HG03575 (cell line): ENCODE data around the gene DOC2A.
"Not testable (repeated sequence)": the region's sequence is repeated elsewhere in the genome, so short reads cannot be mapped to it uniquely, and the experiment has no call there.

ENCODE experiments used
- ATAC-seq: cut with Tn5 transposase; IDR thresholded peaks from one replicate; pipeline ENCODE4 v1.9.1; 2021; ENCODE audit not compliant: unreplicated experiment, insufficient number of reproducible peaks, low FRiP score; ENCODE audit errors: extremely low read depth

Gene DOC2A

DNA sequence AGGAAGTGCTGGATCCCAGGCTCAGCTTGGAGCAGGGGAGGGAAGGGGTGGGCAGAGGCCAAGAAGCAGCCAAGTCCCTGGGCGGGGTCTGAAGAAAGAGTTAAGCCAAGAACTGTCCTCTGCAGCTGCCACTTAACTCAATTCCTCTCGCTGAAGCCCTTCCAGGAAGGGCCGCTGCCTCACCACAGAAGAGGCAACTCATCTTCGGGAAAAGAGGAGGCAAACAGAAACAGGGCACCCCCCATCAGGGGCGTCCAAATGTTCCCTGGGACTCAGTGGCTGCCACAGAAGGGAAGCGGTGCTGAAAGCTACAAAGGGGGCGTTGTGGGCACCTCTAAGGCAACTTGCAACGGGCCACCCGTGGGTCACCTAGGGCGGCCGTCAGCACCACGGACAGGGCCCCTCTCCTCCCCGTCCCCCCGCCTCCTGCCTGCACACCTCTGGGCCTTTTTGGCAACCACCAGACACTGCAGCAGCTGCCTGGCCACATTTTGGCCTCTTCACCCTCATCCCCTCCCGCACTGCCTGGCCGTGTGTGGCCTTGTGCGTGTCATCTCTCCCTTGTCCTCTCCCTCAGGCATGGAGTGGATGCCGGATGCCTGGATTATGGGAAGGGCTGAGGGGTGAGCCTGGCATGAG, 17.7 kb upstream of the DOC2A start:
- no peak for ATAC-seq

- no peak for ATAC-seq
Observed at GRCh38 chr16:30027588-30028437, 17.0 kb upstream of the DOC2A start.

- ATAC-seq, result no peak
Observed at GRCh38 chr16:30026449-30026848, 15.6 kb upstream of the DOC2A start.

GRCh38 chr16:30025574-30025973, 14.7 kb upstream of the DOC2A start:
- ATAC-seq, result no peak

DNA sequence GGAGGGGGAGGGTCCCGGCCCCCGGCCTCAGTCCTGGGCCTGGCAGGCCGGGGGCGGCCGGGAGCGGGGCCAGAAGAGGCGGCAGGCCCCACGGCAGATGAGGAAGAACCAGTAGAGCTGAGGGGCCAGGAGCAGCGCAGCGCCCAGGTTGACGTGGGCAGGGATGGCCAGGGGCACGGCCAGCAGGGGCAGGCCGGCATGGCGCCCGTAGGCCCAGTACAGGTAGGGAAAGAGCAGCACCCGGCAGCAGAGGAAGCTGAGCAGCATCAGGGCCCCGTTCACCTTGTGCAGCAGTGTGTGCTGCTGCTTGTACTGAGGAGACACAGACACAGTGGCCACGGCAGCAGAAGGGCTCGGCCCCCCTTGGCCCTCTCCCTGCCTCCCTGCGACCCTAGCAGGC, 14.3 kb upstream of the DOC2A start:
- no peak for ATAC-seq

- no peak for ATAC-seq
Observed at GRCh38 chr16:30024451-30024850, 13.6 kb upstream of the DOC2A start.

- no peak for ATAC-seq
Observed at GRCh38 chr16:30023586-30023985, 12.8 kb upstream of the DOC2A start.

- no peak for ATAC-seq
Observed at GRCh38 chr16:30022887-30023286, 12.1 kb upstream of the DOC2A start, which contains the start of gene C16orf92. Gene C16orf92 (plus strand): TSS chr16:30023198. CDS start chr16:30023341, 143 bp downstream.

DNA sequence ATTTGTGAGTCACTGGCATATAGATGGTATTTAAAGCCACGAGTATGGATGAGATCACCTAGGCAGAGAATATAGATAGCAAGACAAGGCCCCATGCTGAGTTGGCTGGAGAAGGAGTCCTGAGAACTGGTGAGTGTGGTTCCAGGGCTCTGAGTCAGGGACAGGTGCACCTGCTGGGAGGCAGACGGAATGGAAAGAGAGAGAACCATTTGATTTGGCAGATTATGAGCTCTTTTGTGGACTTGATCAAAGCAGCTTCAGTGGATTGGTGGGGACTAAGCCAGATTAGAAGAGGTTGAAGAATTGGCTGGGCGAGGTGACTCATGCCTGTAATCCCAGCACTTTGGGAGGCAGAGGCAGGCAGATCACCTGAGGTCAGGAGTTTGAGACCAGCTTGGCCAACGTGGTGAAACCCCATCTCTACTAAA, 7.9 kb upstream of the DOC2A start:
- no peak for ATAC-seq

DNA sequence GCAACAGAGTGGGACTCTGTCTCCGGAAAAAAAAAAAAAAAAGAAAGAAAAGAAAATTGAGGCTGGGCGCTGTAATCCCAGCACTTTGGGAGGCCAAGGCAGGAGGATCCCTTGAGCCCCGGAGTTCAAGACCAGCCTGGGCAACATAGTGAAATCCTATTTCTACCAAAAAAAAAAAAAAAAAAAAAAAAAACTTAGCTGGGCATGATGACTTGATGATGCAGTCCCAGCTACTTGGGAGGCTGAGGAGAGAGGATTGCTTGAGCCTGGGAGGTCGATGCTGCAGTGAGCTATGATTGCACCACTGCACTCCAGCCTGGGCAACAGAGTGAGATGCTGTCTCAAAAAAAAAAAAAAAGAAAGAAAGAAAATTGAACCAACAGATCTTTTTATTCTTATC, 7.1 kb upstream of the DOC2A start:
- not testable (repeated sequence) for ATAC-seq

- no peak for ATAC-seq
Observed at GRCh38 chr16:30017277-30017656, 6.4 kb upstream of the DOC2A start.

DNA sequence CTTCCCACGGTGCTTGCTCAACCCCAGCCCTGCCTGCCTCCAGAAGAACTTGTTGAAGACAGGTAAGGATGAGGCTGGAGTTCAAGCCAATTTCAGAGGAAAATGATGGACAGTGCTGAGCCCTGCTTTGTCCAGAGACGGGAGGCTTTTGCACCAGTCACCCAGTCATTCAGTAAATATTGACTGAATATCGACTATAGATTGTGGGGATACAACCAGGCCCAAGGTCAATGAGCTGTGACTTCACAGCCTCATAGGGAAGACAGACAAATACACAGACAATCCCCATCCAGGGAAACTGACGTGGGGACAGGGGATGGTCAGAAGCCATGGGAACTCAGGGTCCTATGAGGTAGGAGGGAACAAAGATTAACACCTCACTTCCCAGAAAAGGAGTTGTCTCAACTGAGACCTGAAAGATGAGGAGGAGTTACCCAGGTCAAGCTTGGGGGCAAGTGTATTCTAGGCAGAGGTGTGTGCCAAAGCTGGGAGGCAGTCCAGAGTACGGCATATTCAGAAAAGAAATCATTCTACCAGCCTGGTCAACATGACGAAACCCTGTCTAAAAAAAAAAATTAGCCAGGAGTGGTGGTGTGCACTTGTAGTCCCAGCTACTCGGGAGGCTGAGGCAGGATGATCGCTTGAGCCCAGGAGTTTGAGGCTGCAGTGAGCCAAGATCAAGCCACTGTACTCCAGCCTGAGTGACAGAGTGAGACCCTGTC, 5.9 kb upstream of the DOC2A start:
- no peak for ATAC-seq

DNA sequence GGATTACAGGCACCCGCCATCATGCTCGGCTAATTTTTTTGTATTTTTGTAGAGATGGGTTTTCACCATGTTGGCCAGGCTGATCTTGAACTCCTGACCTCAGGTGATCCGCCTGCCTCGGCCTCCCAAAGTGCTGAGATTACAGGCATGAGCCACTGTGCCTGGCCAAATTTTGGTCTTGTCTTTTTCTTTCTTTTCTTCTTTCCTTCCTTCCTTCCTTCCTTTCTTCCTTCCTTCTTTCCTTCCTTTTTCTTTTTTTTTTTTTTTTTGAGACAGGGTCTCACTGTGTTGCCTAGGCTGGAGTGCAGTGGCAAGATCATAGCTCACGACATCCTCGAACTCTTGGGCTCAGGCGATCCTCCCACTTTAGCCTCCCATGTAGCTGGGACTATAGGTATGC, 4.6 kb upstream of the DOC2A start:
- ATAC-seq, result not testable (repeated sequence)

DNA sequence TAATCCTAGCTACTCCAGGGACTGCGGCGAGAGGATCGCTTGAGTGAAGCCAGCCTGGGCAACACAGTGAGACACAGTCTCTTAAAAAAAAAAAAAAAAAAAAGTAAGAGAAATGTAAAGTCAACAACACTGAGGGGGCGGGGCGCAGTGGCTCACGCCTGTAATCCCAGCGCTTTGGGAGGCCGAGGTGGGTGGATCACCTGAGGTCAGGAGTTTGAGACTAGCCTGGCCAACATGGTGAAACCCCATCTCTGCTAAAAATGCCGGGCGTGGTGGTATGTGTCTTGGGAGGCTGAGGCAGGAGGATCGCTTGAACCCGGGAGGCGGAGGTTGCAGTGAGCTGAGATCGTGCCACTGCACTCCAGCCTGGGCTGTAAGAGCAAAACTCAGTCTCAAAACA, 1.8 kb upstream of the DOC2A start:
- not testable (repeated sequence) for ATAC-seq

DNA sequence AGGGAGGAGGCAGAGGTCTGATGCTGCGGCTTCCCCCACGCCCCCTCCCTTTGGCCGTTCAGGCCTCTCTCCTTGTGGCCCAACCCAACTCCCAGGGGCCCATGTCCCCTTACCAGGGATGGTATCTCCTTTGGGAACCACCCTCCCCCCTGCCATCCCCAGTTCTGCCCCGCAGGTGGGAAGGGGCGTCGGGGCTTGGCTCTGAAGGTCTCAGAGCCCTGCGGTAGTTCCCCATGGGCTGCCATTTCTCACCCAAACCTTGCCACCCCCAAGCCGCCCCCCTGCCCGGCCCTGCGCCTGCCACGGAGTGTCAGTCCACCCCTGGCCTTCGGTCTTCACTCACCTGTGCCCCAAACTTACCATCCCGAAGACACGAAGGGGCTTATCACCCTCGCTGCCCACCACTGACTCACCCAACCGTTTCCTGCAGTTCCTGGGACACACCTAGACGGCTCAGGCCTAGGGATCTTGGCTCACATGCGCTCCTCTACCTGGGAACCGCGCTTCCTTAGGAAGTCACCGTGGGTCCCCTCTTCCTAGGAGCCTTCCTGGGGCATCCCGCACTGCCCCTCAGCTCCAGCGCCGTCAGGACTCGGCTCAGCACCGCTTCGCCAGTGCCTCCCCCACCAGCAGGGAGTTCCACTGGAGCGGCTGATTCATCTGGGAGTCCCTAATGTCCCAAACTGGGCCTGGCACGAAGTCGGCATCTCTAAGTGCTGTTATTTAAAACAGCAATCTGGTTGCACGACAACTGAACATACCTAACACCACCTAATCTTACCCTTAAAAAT, 1.1 kb upstream of the DOC2A start:
- no peak for ATAC-seq

DNA sequence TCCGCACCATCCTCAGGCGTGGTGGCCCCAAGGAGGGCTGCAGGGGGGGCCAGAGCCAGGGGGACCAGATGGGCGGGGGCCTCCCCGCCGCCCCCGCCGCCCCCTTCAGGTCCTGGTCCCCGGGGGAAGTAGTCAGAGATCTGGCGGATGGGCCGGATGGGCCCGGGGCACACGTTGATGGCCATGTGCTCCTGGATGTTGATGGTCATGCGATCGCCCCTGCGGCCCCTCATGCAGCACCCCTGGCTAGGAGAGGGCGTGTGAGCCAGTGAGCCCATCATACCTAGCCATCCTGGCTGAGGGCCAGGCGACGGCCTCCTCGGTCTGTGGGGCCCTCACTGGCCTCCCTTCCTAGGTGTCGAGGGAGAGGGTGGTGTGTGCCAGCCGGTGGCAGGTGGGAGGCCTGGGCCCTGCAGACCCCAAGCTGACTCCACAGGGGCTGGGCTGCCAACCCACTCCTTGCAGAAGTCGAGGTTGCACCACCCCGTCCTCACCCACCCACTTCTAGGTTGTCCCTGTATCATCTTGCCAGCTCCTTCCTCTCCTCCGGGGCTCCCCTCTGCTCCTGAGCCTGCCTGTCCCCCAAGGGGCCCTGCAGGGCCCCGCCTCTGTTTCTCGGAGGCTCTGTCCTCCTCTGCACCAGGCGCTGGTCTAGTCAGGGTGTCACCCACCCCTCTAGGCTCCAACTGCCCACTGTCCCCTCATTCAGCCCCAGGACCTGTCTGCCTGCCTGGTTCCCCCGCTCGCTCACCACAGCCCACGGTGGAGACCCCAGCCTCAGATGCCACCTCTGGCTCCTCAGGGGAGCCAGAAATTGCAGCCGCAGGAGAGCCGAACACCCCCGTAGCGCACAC, 610 bp downstream of the DOC2A start:
- no peak for ATAC-seq

- ATAC-seq, result no peak
Observed at GRCh38 chr16:30009085-30009862, 1.6 kb downstream of the DOC2A start.
